DOHH2 (cell line): ENCODE results near the gene CEP20.

Experiments
- CTCF ChIP-seq: fragments of 200-600 bp; sonication (generic); IDR thresholded peaks from one replicate; pipeline ENCODE4 v1.5.1; 2014; ENCODE audit warnings: antibody characterized with exemption, mild to moderate bottlenecking, low read depth, low read length; ENCODE audit not compliant: poor library complexity, severe bottlenecking
- EZH2phosphoT487 ChIP-seq: fragments of 200-600 bp; sonication (generic); IDR thresholded peaks from 2 replicates; pipeline ENCODE4 v1.6.1; 2017; ENCODE audit warnings: borderline replicate concordance, mild to moderate bottlenecking, antibody characterized with exemption, low read length, moderate library complexity, mixed read lengths

- TF ChIP-seq CTCF (no peak), EZH2phosphoT487 (no peak)
These were observed 60.6 kb downstream of the CEP20 start for GRCh38 chr16:15827709-15828343.
